IMR-90 (cell line): Measurements from ENCODE around the gene NFX1. TPM values are rescaled to one million over a fixed set of nuclear protein-coding genes. Genes with fewer than 3 reads are reported as not detected.

Experiments used
- ATAC-seq: fragments of 200-7000 bp; cut with Tn5 transposase; 2 replicates; pipeline ENCODE4 v1.9.1; 2020; ENCODE audit warnings: low read depth, mild to moderate bottlenecking, moderate library complexity
- BruUV-seq: library from RNA; stranded (reverse); fragments of 400-500 nt; replicated peaks from 2 replicates; lab custom pipeline; 2021; lab: Mats Ljungman, UMichigan
- CTCF ChIA-PET: fragments of 300-600 bp; formaldehyde crosslinking; extraction: SDS; loops from one replicate; lab custom pipeline; 2021; ENCODE audit warnings: antibody characterized with exemption; lab: Yijun Ruan, JAX
- POLR2A ChIA-PET: fragments of 300-600 bp; sonication (Branson Sonifier 250); formaldehyde crosslinking; loops from one replicate; lab custom pipeline; 2022; ENCODE audit warnings: antibody characterized with exemption; ENCODE audit not compliant: unreplicated experiment; lab: Charles Lee
- DNase-seq: peaks from one replicate; pipeline ENCODE4 v3.0.0; 2013
- H2AFZ ChIP-seq: replicated peaks from 2 replicates; pipeline ENCODE3; 2013; ENCODE audit warnings: low read length, mild to moderate bottlenecking; ENCODE audit not compliant: poor library complexity
- H2AK5ac ChIP-seq: 2 replicates; pipeline ENCODE4 v1.6.1; 2013; ENCODE audit warnings: low read depth, low read length, inconsistent platforms
- H2AK9ac ChIP-seq: replicated peaks from 2 replicates; pipeline ENCODE3; 2013; ENCODE audit warnings: mild to moderate bottlenecking, low read depth, low read length, moderate library complexity; ENCODE audit not compliant: poor library complexity
- H2BK120ac ChIP-seq: 2 replicates; pipeline ENCODE4 v1.6.1; 2013; ENCODE audit warnings: low read depth, low read length, inconsistent platforms
- H2BK15ac ChIP-seq: 3 replicates; pipeline ENCODE4 v1.6.1; 2013; ENCODE audit warnings: low read depth, low read length, inconsistent platforms
- H2BK20ac ChIP-seq: 2 replicates; pipeline ENCODE4 v1.6.1; 2013; ENCODE audit warnings: low read depth, mild to moderate bottlenecking, inconsistent platforms, low read length, moderate library complexity
- H2BK5ac ChIP-seq: 2 replicates; pipeline ENCODE4 v1.6.1; 2013; ENCODE audit warnings: mild to moderate bottlenecking, low read depth, low read length, inconsistent platforms; ENCODE audit not compliant: poor library complexity, severe bottlenecking
- H3K14ac ChIP-seq: replicated peaks from 2 replicates; pipeline ENCODE4 v1.6.1; 2013; ENCODE audit warnings: low read depth, low read length, inconsistent platforms
- H3K18ac ChIP-seq: 2 replicates; pipeline ENCODE4 v1.6.1; 2013; ENCODE audit warnings: low read depth, low read length, control low read depth
- H3K23ac ChIP-seq: 2 replicates; pipeline ENCODE4 v1.6.1; 2013; ENCODE audit warnings: low read depth, low read length, inconsistent platforms
- H3K27ac ChIP-seq: 2 replicates; pipeline ENCODE4 v1.5.1; 2013; ENCODE audit warnings: mild to moderate bottlenecking, control low read depth, low read length; ENCODE audit not compliant: insufficient read depth
- H3K27me3 ChIP-seq: 2 replicates; pipeline ENCODE4 v1.6.1; 2013; ENCODE audit warnings: low read length; ENCODE audit not compliant: control insufficient read depth, insufficient read depth
- H3K36me3 ChIP-seq: 2 replicates; pipeline ENCODE4 v1.6.1; 2013; ENCODE audit warnings: low read length, mixed read lengths; ENCODE audit not compliant: control insufficient read depth, insufficient read depth
- H3K4ac ChIP-seq: 2 replicates; pipeline ENCODE4 v1.6.1; 2013; ENCODE audit warnings: low read depth, low read length, inconsistent platforms
- H3K4me1 ChIP-seq: 2 replicates; pipeline ENCODE4 v1.6.1; 2013; ENCODE audit warnings: low read length, mixed read lengths; ENCODE audit not compliant: control insufficient read depth, insufficient read depth
- H3K4me2 ChIP-seq: 2 replicates; pipeline ENCODE4 v1.6.1; 2013; ENCODE audit warnings: low read depth, mild to moderate bottlenecking, control low read depth, low read length, moderate library complexity
- H3K4me3 ChIP-seq: 2 replicates; pipeline ENCODE4 v1.5.1; 2013; ENCODE audit warnings: low read depth, mild to moderate bottlenecking, control low read depth, low read length, moderate library complexity; ENCODE audit not compliant: insufficient read depth
- H3K56ac ChIP-seq: 2 replicates; pipeline ENCODE4 v1.6.1; 2013; ENCODE audit warnings: low read length, inconsistent platforms; ENCODE audit not compliant: insufficient read depth; ENCODE audit errors: extremely low read depth
- H3K79me1 ChIP-seq, 2 experiments: 2 replicates each; pipeline ENCODE4 v1.6.1; 2013; ENCODE audit warnings: low read length in 2 of 2, inconsistent platforms in 1 of 2, low read depth in 1 of 2
- H3K9ac ChIP-seq: 2 replicates; pipeline ENCODE4 v1.6.1; 2013; ENCODE audit warnings: low read depth, low read length, control low read depth
- H3K9me1 ChIP-seq: 2 replicates; pipeline ENCODE4 v1.6.1; 2013; ENCODE audit warnings: low read length, inconsistent platforms; ENCODE audit not compliant: insufficient read depth
- H3K9me3 ChIP-seq: 2 replicates; pipeline ENCODE4 v1.6.1; 2013; ENCODE audit warnings: low read length; ENCODE audit not compliant: control insufficient read depth, insufficient read depth
- H4K20me1 ChIP-seq: 2 replicates; pipeline ENCODE4 v1.6.1; 2013; ENCODE audit warnings: low read length, inconsistent platforms; ENCODE audit not compliant: insufficient read depth
- H4K5ac ChIP-seq: 2 replicates; pipeline ENCODE4 v1.6.1; 2013; ENCODE audit warnings: mild to moderate bottlenecking, low read depth, low read length, control low read depth
- H4K8ac ChIP-seq, 2 experiments: 2 replicates each; pipeline ENCODE4 v1.6.1; 2013; ENCODE audit warnings: low read depth in 2 of 2, low read length in 2 of 2, control low read depth in 1 of 2, inconsistent platforms in 1 of 2
- H4K91ac ChIP-seq: 2 replicates; pipeline ENCODE4 v1.6.1; 2013; ENCODE audit warnings: low read depth, low read length, inconsistent platforms; ENCODE audit not compliant: insufficient read depth
- BHLHE40 ChIP-seq: fragments of 150-350 bp; IDR thresholded peaks from 2 replicates; pipeline ENCODE4 v1.6.1; 2016; ENCODE audit warnings: mild to moderate bottlenecking, low read depth, low read length
- CHD1 ChIP-seq: IDR thresholded peaks from 2 replicates; pipeline ENCODE4 v1.6.1; 2012; ENCODE audit warnings: low read depth, low read length, improper control_type of control experiment
- FOS ChIP-seq: fragments of 150-350 bp; IDR thresholded peaks from 2 replicates; pipeline ENCODE4 v1.6.1; 2016; ENCODE audit warnings: low read depth, low read length
- MAZ ChIP-seq: IDR thresholded peaks from 2 replicates; pipeline ENCODE4 v1.6.1; 2012; ENCODE audit warnings: low read depth, mild to moderate bottlenecking, low read length, improper control_type of control experiment, moderate library complexity, borderline replicate concordance
- MXI1 ChIP-seq: IDR thresholded peaks from 2 replicates; pipeline ENCODE4 v1.6.1; 2012; ENCODE audit warnings: low read depth, mild to moderate bottlenecking, low read length, moderate library complexity, borderline replicate concordance
- RAD21 ChIP-seq: IDR thresholded peaks from 2 replicates; pipeline ENCODE4 v1.6.1; 2012; ENCODE audit warnings: low read length, improper control_type of control experiment
- WGBS, 2 experiments: methylation state at CpG; one replicate each; pipeline versions ENCODE4 v1.1.5 to v1.1.7; 2013; ENCODE audit warnings: missing lambda C conversion rate in 2 of 2; ENCODE audit not compliant: insufficient read length in 1 of 2; ENCODE audit errors: extremely low coverage in 2 of 2; 5-methylcytosine and 5-hydroxymethylcytosine counted together
- dilution Hi-C: fragments of 300-500 bp; cut with HindIII; formaldehyde crosslinking; loops from one replicate; pipeline ENCODE4 v1.14.3; 2018; ENCODE audit warnings: low sequenced_read_pairs; ENCODE audit not compliant: unreplicated experiment
- in situ Hi-C: fragments of 300-500 bp; cut with MboI; formaldehyde crosslinking; loops from 3 replicates; pipeline ENCODE4 v1.14.3; 2019; ENCODE audit warnings: low sequenced_read_pairs, inconsistent platforms, mixed read lengths
- intact Hi-C: fragments of 100-400 bp; cut with micrococcal nuclease; formaldehyde crosslinking; loops from 2 replicates; pipeline ENCODE4 v1.10.0; 2022
- polyA plus RNA-seq, 3 experiments: library from polyadenylated mRNA; depleted of rRNA; stranded (reverse); fragments of >200 nt; gene quantifications; 2 replicates each; pipeline ENCODE4 v1.2.3, GENCODE V29; 2012; ENCODE audit warnings: low replicate concordance in 1 of 3
- total RNA-seq: library from RNA; depleted of rRNA; stranded (reverse); fragments of >200 nt; gene quantifications from 2 replicates; pipeline ENCODE4 v1.2.3, GENCODE V29; 2012

The NFX1 gene
- total and polyA plus RNA-seq, 2 of the 4 experiments (the other 2 are of a cell fraction), result 27.0 to 36.0 TPM

GRCh38 chr9:33249087-33249658 lies 41.1 kb upstream of the NFX1 start:
- no peak overlapping the region for H3K23ac ChIP-seq
- no peak overlapping the region for H3K4me2 ChIP-seq
- no peak overlapping the region for H2BK120ac ChIP-seq
- no peak overlapping the region for H2BK5ac ChIP-seq
- no peak overlapping the region for H3K18ac ChIP-seq
- H3K4ac ChIP-seq, result no peak overlapping the region
- H3K14ac ChIP-seq, result no peak overlapping the region
- no peak overlapping the region for H3K27ac ChIP-seq
- H3K27me3 ChIP-seq, result no peaks in the 10 kb centered on the region
- no peak overlapping the region for H2BK20ac ChIP-seq
- H2AFZ ChIP-seq, result no peak overlapping the region
- H3K9me3 ChIP-seq, result no peaks in the 10 kb centered on the region
- peaks cover 9% of the 10 kb centered on the region; the same call in 1 of the 2 replicates for H3K9me1 ChIP-seq
- no peak overlapping the region for H2AK5ac ChIP-seq
- no peak for TF ChIP-seq CHD1
- no peak for TF ChIP-seq FOS
- TF ChIP-seq MXI1, result no peak
- TF ChIP-seq MAZ, result no peak
- no peak for TF ChIP-seq RAD21
- TF ChIP-seq BHLHE40, result no peak
- ChIA-PET CTCF (no interaction called here), POLR2A (no interaction called here)
- in situ Hi-C loops, result no loop called here
- no peak overlapping the region for H4K5ac ChIP-seq
- no peaks in the 10 kb centered on the region; a peak in 1 of 4 replicates for H3K79me1 ChIP-seq
- H4K8ac ChIP-seq, result no peak overlapping the region
- no peaks in the 10 kb centered on the region for H4K20me1 ChIP-seq
- DNase-seq (no peak), ATAC-seq (no peak)
- no peak overlapping the region for H3K56ac ChIP-seq
- H3K36me3 ChIP-seq, result peaks cover 12% of the 10 kb centered on the region
- 70% methylated on average over 3 of the region's 6 CpGs; no CpG with 5 or more reads in 1 of the 2 experiments for WGBS, 2 experiments
- H4K91ac ChIP-seq, result no peak overlapping the region
- intact Hi-C loops, result no loop called here
- H3K4me1 ChIP-seq, result peaks cover 3% of the 10 kb centered on the region
- H3K4me3 ChIP-seq, result no peak overlapping the region
- no TSS peak for BruUV-seq
- H3K9ac ChIP-seq, result no peak overlapping the region
- dilution Hi-C loops, result no loop called here
- no peak overlapping the region for H2AK9ac ChIP-seq
- H2BK15ac ChIP-seq, result no peak overlapping the region
